Thyroid gland (tissue), 4 donors: ENCODE measurements around the gene PAK6. TPM values are rescaled to one million over a fixed set of nuclear protein-coding genes. Genes with fewer than 3 reads are reported as not detected.

Experiments used
- DNase-seq, 2 donors: peaks; one replicate each; pipeline ENCODE4 v3.0.0-alpha.2; 2019
- H3K27ac ChIP-seq, 3 donors: fragments of 200-600 bp; sonication (generic); 1 replicate in 2 of 3; 2 replicates in 1 of 3; pipeline ENCODE4 v1.5.1; 2016 to 2019; ENCODE audit warnings: mild to moderate bottlenecking in 1 of 3, moderate library complexity in 1 of 3
- H3K27me3 ChIP-seq: fragments of 200-600 bp; sonication (generic); one replicate; pipeline ENCODE4 v1.5.1; 2019
- H3K36me3 ChIP-seq, 2 donors: fragments of 200-600 bp; sonication (generic); one replicate each; pipeline ENCODE4 v1.5.1; 2016 to 2019
- H3K4me1 ChIP-seq, 2 donors: fragments of 200-600 bp; sonication (generic); one replicate each; pipeline ENCODE4 v1.5.1; 2017 to 2019
- H3K4me3 ChIP-seq, 3 donors: fragments of 200-600 bp; sonication (generic); replicated peaks in 1 of 3; 1 replicate in 2 of 3; 2 replicates in 1 of 3; pipeline ENCODE4 v1.5.1; 2016; ENCODE audit warnings: mild to moderate bottlenecking in 1 of 3
- H3K9me3 ChIP-seq: fragments of 200-600 bp; sonication (generic); one replicate; pipeline ENCODE4 v1.5.1; 2017
- POLR2A ChIP-seq, 2 donors: fragments of 450-650 bp; IDR thresholded peaks; one replicate each; pipeline ENCODE4 v1.6.1; 2017; ENCODE audit warnings: antibody characterized with exemption in 2 of 2, mild to moderate bottlenecking in 2 of 2, moderate library complexity in 1 of 2
- WGBS, 2 donors: methylation state at CpG; one replicate each; pipeline ENCODE4 v1.1.5; 2017; 5-methylcytosine and 5-hydroxymethylcytosine counted together
- intact Hi-C: fragments of 100-400 bp; cut with DNase I; formaldehyde crosslinking; loops from one replicate; pipeline ENCODE4 v1.15.1; 2023
- total RNA-seq, 4 donors: library from RNA; depleted of rRNA; stranded (reverse); fragments of >200 nt; gene quantifications; one replicate each; pipeline ENCODE4 v1.2.3, GENCODE V29; 2016
- TF ChIP-seq, protein P1 (sequence below), 6 experiments: fragments of 200-600 bp in 3 of 6; fragments of 450-650 bp in 3 of 6; sonication (generic) in 3 of 6; IDR thresholded peaks; one replicate each; pipeline ENCODE4 v1.5.1; 2016 to 2019; ENCODE audit warnings: antibody characterized with exemption in 6 of 6, mild to moderate bottlenecking in 2 of 6, inconsistent platforms in 1 of 6, moderate library complexity in 1 of 6

Gene PAK6
- total RNA-seq, 4 donors from 2014 or later = 33.9 to 63.4 (median 43.9) TPM

DNA sequence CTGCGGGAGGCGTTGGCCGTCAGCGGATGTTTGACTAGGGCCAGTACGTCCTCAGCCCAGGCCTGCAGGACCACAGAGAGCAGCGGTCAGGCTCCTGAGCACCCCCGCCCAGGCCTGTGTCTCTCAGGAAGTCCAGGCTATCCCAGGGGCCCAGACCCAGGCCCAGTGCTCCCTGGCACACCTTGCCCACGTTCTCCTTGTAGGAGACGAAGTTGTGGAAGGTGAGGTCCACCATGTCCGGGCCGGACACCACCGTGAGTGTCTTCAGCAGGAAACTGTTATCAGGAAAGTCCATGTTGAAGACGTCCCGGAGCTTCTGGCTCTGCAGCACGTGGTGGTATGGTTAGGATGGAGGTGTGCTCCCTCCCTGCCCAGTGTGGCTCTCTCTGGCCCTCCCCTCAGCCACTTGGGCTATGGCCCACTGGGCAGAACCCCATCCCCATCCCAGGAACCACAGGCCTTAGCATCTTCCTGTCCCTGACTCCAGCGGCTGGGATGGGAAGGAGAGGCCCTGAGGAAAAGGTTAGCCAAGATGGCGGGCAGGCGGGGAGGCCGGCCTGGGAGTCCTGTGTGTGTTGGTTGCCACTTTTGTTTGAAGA is 63.5 kb downstream of the PAK6 start:
- H3K9me3 ChIP-seq = no peaks in the 10 kb centered on the region
- H3K4me1 ChIP-seq = no peaks in the 10 kb centered on the region
- H3K27me3 ChIP-seq = no peaks in the 10 kb centered on the region
- DNase-seq = no peak
- intact Hi-C loops = no loop called here
- TF ChIP-seq, protein P1, sequence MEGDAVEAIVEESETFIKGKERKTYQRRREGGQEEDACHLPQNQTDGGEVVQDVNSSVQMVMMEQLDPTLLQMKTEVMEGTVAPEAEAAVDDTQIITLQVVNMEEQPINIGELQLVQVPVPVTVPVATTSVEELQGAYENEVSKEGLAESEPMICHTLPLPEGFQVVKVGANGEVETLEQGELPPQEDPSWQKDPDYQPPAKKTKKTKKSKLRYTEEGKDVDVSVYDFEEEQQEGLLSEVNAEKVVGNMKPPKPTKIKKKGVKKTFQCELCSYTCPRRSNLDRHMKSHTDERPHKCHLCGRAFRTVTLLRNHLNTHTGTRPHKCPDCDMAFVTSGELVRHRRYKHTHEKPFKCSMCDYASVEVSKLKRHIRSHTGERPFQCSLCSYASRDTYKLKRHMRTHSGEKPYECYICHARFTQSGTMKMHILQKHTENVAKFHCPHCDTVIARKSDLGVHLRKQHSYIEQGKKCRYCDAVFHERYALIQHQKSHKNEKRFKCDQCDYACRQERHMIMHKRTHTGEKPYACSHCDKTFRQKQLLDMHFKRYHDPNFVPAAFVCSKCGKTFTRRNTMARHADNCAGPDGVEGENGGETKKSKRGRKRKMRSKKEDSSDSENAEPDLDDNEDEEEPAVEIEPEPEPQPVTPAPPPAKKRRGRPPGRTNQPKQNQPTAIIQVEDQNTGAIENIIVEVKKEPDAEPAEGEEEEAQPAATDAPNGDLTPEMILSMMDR (IDR thresholded peaks at IDR 0.05) = no peak
- TF ChIP-seq POLR2A (IDR thresholded peaks at IDR 0.05) = no peak
- 83 to 94% methylated on average over 11 to 19 of the region's 19 CpGs for WGBS, 2 donors
- H3K27ac ChIP-seq = no peak overlapping the region
- H3K4me3 ChIP-seq = no peak overlapping the region
- H3K36me3 ChIP-seq = no peaks in the 10 kb centered on the region

- H3K36me3 ChIP-seq = no peaks in the 10 kb centered on the region
- TF ChIP-seq, protein P1 (IDR thresholded peaks at IDR 0.05) = no peak
- TF ChIP-seq POLR2A (IDR thresholded peaks at IDR 0.05) = no peak
- 62 to 68% methylated on average over 10 of the region's 11 CpGs for WGBS, 2 donors
- intact Hi-C loops = no loop called here
- H3K4me3 ChIP-seq = no peak overlapping the region
- H3K9me3 ChIP-seq = no peaks in the 10 kb centered on the region
- H3K27ac ChIP-seq = no peak overlapping the region
- no peaks in the 10 kb centered on the region for H3K27me3 ChIP-seq
- no peaks in the 10 kb centered on the region for H3K4me1 ChIP-seq
- DNase-seq = no peak
These were observed 64.1 kb downstream of the PAK6 start for GRCh38 chr15:40302981-40303380.

DNA sequence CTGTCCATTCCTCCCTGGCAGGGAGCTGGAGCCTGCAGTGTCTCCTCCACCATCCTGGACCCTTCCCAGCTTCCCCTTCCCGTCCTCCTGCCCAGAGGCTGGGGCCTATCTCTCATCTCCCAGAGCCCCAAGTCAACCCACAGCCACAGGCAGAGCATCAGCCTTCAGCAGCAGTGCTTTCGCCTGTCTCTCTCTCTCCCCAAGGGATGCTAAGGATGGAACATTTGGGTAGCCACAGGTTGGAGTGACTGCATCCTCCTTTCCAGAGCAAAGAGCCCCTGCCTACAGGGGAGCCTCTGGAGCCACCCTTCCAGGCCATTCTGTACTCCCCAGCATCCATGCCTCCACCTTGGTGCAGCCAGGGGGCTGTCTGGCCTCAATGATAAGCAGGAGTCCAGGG is 64.7 kb downstream of the PAK6 start:
- Histone ChIP-seq H3K27ac (no peak overlapping the region), H3K36me3 (no peaks in the 10 kb centered on the region), H3K27me3 (no peaks in the 10 kb centered on the region), H3K4me1 (no peaks in the 10 kb centered on the region), H3K9me3 (no peaks in the 10 kb centered on the region), H3K4me3 (no peak overlapping the region)
- TF ChIP-seq, protein P1 (IDR thresholded peaks at IDR 0.05) = no peak
- no peak for TF ChIP-seq POLR2A (IDR thresholded peaks at IDR 0.05)
- 97 to 100% methylated on average over 2 of the region's 2 CpGs for WGBS, 2 donors
- no peak for DNase-seq
- intact Hi-C loops = no loop called here

DNA sequence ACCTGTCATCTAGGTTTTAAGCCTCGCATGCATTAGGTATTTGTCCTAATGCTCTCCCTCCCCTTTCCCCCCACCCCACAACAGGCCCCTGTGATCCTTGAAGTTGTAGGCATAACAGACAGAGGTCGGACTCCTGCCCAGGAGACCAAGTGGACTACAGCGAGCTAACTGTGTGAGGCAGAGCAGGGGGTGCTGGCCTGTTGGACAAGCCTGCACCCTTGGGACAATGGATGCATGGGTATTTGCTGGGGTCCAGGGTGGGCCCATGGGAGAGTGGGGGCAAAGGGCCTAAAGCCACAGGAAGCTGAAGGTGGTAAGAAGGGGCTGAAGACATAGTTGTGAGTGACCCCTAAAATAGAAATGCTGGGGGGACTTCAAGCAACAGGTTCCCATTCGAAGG is 66.4 kb downstream of the PAK6 start:
- no peaks in the 10 kb centered on the region for H3K27me3 ChIP-seq
- 93% methylated on average over 4 of the region's 4 CpGs for WGBS, 2 donors
- no peaks in the 10 kb centered on the region for H3K9me3 ChIP-seq
- intact Hi-C loops = no loop called here
- no peak for DNase-seq
- H3K27ac ChIP-seq = no peak overlapping the region
- no peak overlapping the region for H3K4me3 ChIP-seq
- no peaks in the 10 kb centered on the region for H3K4me1 ChIP-seq
- TF ChIP-seq POLR2A (IDR thresholded peaks at IDR 0.05) = no peak
- TF ChIP-seq, protein P1 (IDR thresholded peaks at IDR 0.05) = no peak
- H3K36me3 ChIP-seq = no peaks in the 10 kb centered on the region

GRCh38 chr15:40306371-40306770 is 67.5 kb downstream of the PAK6 start:
- TF ChIP-seq, protein P1 (IDR thresholded peaks at IDR 0.05) = no peak
- TF ChIP-seq POLR2A (IDR thresholded peaks at IDR 0.05) = no peak
- 85 to 94% methylated on average over 5 of the region's 5 CpGs for WGBS, 2 donors
- H3K9me3 ChIP-seq = no peaks in the 10 kb centered on the region
- DNase-seq = no peak
- no peaks in the 10 kb centered on the region for H3K4me1 ChIP-seq
- no peaks in the 10 kb centered on the region for H3K27me3 ChIP-seq
- no peak overlapping the region for H3K4me3 ChIP-seq
- no peaks in the 10 kb centered on the region for H3K36me3 ChIP-seq
- intact Hi-C loops = no loop called here
- no peak overlapping the region for H3K27ac ChIP-seq
